Cardiac fibroblast (primary cell): ENCODE measurements around the gene RNF141.

Source experiments
- DNase-seq, 2 donors: peaks; one replicate each; pipeline versions ENCODE4 v3.0.0 to v3.0.0-alpha.2; 2010; ENCODE audit warnings: low read depth in 2 of 2
- H3K4me3 ChIP-seq, 2 donors: replicated peaks in 1 of 2; 1 replicate in 1 of 2; 2 replicates in 1 of 2; pipeline ENCODE4 v1.5.1; 2011; ENCODE audit warnings: low read depth in 2 of 2, low read length in 2 of 2, mild to moderate bottlenecking in 2 of 2, moderate library complexity in 1 of 2
- TF ChIP-seq, protein P1 (sequence below): IDR thresholded peaks from one replicate; pipeline ENCODE4 v1.5.1; 2011; ENCODE audit warnings: low read depth, mild to moderate bottlenecking, low read length, inconsistent platforms

The RNF141 gene

DNA sequence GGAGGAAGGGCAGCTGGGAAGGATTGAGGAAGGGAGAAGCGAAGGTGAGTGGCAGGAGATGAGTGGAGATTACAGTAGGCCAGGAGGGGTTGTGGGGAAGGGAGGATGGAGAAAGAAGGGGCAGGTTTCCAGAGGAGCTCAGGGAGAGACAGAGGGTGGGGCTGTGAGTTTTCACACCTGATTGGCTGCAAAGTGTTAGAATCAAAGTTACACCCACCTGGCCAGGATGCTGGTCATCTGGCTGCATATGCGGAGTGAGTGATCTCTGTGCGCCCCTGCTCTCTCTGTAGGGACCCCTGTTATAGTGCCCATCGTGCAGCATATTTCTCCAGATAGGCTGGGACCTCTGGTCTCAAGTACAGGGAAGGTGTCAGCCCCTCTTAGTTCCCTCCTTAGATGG is 67.6 kb downstream of the RNF141 start:
- TF ChIP-seq, protein P1, sequence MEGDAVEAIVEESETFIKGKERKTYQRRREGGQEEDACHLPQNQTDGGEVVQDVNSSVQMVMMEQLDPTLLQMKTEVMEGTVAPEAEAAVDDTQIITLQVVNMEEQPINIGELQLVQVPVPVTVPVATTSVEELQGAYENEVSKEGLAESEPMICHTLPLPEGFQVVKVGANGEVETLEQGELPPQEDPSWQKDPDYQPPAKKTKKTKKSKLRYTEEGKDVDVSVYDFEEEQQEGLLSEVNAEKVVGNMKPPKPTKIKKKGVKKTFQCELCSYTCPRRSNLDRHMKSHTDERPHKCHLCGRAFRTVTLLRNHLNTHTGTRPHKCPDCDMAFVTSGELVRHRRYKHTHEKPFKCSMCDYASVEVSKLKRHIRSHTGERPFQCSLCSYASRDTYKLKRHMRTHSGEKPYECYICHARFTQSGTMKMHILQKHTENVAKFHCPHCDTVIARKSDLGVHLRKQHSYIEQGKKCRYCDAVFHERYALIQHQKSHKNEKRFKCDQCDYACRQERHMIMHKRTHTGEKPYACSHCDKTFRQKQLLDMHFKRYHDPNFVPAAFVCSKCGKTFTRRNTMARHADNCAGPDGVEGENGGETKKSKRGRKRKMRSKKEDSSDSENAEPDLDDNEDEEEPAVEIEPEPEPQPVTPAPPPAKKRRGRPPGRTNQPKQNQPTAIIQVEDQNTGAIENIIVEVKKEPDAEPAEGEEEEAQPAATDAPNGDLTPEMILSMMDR = no peak
- H3K4me3 ChIP-seq = no peak overlapping the region
- DNase-seq = no peak

DNA sequence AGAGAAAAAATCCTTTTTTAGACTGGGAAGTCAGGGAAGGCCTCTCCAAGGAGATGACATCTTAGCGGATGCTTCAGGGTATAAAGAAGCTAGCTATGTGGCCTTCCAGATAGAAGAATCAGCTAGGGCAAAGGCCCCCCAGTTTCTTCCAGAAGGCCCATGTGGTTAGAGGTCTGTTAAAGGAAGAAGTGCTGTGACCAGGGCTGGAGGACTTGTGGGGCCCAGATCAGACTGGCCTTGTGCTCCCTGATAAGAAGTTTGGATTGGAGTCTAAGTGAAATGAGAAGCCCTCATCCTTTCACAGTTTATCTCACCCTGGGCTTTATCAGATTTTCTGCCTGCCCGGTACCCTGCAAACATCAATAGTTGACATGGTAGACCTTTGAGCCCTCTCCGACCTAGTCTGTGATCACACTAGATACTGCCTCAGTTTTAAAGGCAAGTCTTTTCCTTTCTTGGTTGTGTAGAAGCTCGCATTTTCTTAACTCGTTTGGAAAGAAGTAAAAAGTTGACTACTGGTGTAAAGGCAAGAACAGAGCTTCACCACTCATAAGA is 78.2 kb downstream of the RNF141 start:
- no peak overlapping the region for H3K4me3 ChIP-seq
- TF ChIP-seq, protein P1 = no peak
- no peak for DNase-seq
